NCI-H2029 treated with DMSO at 0.1 percent for 48 hours (cell line): ENCODE data around the gene STARD3.

Experiments used
- DNase-seq: peaks from one replicate; lab custom pipeline; 2025; lab: John Stamatoyannopoulos, UW

Gene STARD3

GRCh38 chr17:39672522-39673334 lies 35.8 kb downstream of the STARD3 start:
- no peak for DNase-seq

- DNase-seq, result no peak
Measured at GRCh38 chr17:39673335-39674081, 36.6 kb downstream of the STARD3 start.

- DNase-seq, result no peak
Measured at GRCh38 chr17:39674179-39674578, 37.2 kb downstream of the STARD3 start.

- DNase-seq, result no peak
Measured at GRCh38 chr17:39674702-39675389, 37.9 kb downstream of the STARD3 start.

GRCh38 chr17:39675390-39676082 lies 38.6 kb downstream of the STARD3 start:
- DNase-seq, result no peak

GRCh38 chr17:39676198-39676819 lies 39.4 kb downstream of the STARD3 start:
- peak; percentile 64 for DNase-seq

GRCh38 chr17:39677072-39677471 lies 40.1 kb downstream of the STARD3 start:
- DNase-seq, result no peak

GRCh38 chr17:39677542-39678339 lies 40.8 kb downstream of the STARD3 start:
- peak; percentile 18 for DNase-seq

- DNase-seq, result no peak
Measured at GRCh38 chr17:39678340-39679116, 41.6 kb downstream of the STARD3 start.

GRCh38 chr17:39679521-39680192 lies 42.7 kb downstream of the STARD3 start:
- no peak for DNase-seq

GRCh38 chr17:39683295-39683939 lies 46.5 kb downstream of the STARD3 start:
- DNase-seq, result no peak

GRCh38 chr17:39684369-39685192 lies 47.6 kb downstream of the STARD3 start:
- no peak for DNase-seq

GRCh38 chr17:39687101-39687545 lies 50.2 kb downstream of the STARD3 start:
- no peak for DNase-seq

GRCh38 chr17:39687546-39688474 lies 50.9 kb downstream of the STARD3 start, which contains the start of gene PGAP3:
Gene PGAP3 (minus strand): TSS chr17:39688057. CDS start chr17:39688014, 43 bp downstream.
- DNase-seq, result peak; percentile 70

GRCh38 chr17:39688475-39688835 lies 51.5 kb downstream of the STARD3 start:
- no peak for DNase-seq

GRCh38 chr17:39688945-39689344 lies 52.0 kb downstream of the STARD3 start:
- DNase-seq, result no peak

GRCh38 chr17:39694593-39694992 lies 57.6 kb downstream of the STARD3 start:
- no peak for DNase-seq
